Skin epidermis (tissue), 12 donors: ENCODE measurements around the gene NFKBIL1.
"Not testable (repeated sequence)": the region's sequence is repeated elsewhere in the genome, so short reads cannot be mapped to it uniquely, and the experiment has no call there.

Experiments
- H3K27ac ChIP-seq, 21 experiments: fragments of 200-600 bp; sonication (generic) in 11 of 21; one replicate each; pipeline ENCODE4 v1.5.0; 2020; ENCODE audit warnings: mild to moderate bottlenecking in 3 of 21, inconsistent platforms in 2 of 21, moderate library complexity in 2 of 21
- H3K4me3 ChIP-seq, 7 experiments: fragments of 200-600 bp; sonication (generic) in 2 of 7; one replicate each; pipeline ENCODE4 v1.5.0; 2020; ENCODE audit warnings: inconsistent platforms in 2 of 7, mild to moderate bottlenecking in 2 of 7, moderate library complexity in 1 of 7

The NFKBIL1 gene

DNA sequence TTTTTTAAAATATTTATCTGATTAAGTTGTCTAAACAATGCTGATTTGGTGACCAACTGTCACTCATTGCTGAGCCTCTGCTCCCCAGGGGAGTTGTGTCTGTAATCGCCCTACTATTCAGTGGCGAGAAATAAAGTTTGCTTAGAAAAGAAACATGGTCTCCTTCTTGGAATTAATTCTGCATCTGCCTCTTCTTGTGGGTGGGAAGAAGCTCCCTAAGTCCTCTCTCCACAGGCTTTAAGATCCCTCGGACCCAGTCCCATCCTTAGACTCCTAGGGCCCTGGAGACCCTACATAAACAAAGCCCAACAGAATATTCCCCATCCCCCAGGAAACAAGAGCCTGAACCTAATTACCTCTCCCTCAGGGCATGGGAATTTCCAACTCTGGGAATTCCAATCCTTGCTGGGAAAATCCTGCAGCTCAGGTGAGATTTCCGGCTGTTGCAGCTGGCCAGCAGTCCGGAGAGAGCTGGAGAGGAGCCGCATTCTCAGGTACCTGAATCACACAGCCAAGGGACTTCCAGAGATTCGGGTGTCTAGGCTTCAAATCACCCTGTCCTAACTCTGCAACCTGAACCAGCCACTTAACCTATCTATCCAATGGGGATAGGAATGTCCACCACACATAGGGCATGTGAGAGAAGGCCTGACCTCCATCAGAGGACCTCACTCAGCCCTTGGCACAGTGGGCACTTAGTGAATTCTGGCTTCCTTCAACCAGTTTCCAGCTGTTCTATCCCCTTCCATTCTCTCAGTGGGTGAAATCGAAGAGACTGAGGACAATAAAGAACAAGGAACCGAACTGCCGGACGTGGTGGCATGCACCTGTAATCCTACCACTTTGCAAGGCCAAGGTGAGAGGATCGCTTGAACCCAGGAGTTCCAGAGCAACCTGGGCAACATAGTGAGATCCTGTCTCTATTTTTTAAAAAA, 31.0 kb downstream of the NFKBIL1 start:
- H3K4me3 ChIP-seq = peak overlapping the region in 1 of 7 experiments; percentile 58
- peak overlapping the region in 5 of 21 experiments; percentile 55 to 98 (median 64) for H3K27ac ChIP-seq

GRCh38 chr6:31579119-31579505, 31.7 kb downstream of the NFKBIL1 start:
- peak overlapping the region in 2 of 21 experiments; percentile 94 to 98 for H3K27ac ChIP-seq
- H3K4me3 ChIP-seq = no peak overlapping the region

GRCh38 chr6:31579546-31580437, 32.4 kb downstream of the NFKBIL1 start:
- Histone ChIP-seq H3K4me3 (peak overlapping the region in 5 of 7 experiments; percentile 53 to 84 (median 66)), H3K27ac (peak overlapping the region in 13 of 21 experiments; percentile 75 to 98 (median 89))

DNA sequence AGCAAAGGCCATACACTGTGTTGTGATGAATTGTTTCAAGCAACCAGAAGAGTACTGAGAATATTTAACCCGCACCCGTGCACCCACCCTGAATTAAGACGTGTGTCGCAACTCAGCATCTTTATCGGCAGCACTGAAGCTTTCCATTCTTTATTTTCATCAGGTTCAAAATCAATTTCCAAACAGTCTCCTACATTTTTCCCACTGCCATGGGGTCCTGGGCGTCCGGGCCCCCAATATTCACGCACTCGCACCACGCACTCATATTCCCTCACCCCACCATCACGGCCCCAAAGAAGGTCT, 33.0 kb downstream of the NFKBIL1 start:
- H3K4me3 ChIP-seq = peak overlapping the region; percentile 53 to 84 (median 66)
- peak overlapping the region in 20 of 21 experiments; percentile 57 to 98 (median 88) for H3K27ac ChIP-seq

GRCh38 chr6:31580807-31581433, 33.5 kb downstream of the NFKBIL1 start:
- H3K27ac ChIP-seq = peak overlapping the region; percentile 57 to 98 (median 88)
- peak overlapping the region; percentile 53 to 84 (median 66) for H3K4me3 ChIP-seq

GRCh38 chr6:31581434-31582229, 34.2 kb downstream of the NFKBIL1 start:
- Histone ChIP-seq H3K27ac (peak overlapping the region; percentile 57 to 98 (median 88)), H3K4me3 (peak overlapping the region; percentile 53 to 84 (median 66))

DNA sequence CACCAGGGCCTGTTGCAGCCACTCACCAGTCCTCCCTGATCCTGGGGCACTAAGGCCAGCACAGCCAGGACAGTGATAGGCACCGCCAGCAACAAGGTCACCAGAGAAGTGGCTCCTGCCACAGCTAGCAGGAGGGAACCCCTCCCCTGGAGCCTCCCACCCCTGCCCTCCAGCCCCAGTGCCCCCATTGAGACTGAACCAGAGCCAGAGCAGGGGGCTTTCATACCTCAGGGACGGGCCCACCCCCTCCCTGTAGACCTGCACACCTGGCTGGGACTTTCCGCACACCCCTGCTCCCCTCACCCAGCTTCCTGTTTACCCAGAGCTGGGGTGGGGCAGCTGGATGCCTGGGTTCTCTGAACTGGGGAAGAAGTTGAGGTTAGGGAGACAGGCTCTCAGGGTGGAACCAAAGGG, 34.8 kb downstream of the NFKBIL1 start, which contains the start of gene LTB:
LTB (minus strand) TSS at position 195 of the 414 bp plus-strand sequence; CDS start at position 188, 7 bp downstream.
- Histone ChIP-seq H3K4me3 (peak within 1 kb of the TSS; percentile 53 to 84 (median 66)), H3K27ac (peak within 1 kb of the TSS; percentile 57 to 98 (median 88))

GRCh38 chr6:31585491-31585890, 38.1 kb downstream of the NFKBIL1 start:
- peak overlapping the region in 13 of 21 experiments; percentile 5 to 94 (median 76) for H3K27ac ChIP-seq
- no peak overlapping the region for H3K4me3 ChIP-seq

DNA sequence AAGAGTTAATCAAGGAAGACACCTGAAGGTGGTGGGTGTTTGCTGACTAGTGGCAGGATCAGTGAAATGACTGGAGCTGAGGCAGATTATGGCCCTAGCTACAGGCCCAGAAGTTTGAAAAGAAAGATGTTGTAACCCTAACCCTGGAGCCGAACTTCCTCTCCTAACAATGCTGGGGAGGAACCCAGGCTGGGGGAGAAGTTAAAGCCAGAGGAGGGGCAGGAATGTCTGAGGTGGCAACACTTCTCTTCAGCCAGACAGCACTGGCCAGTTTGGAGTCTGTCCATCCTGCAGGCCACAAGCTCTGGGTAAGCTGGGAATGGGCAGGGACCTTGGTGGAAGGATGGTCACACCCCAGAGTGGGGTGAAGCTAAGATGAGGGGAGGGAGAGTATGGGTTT, 38.6 kb downstream of the NFKBIL1 start, which contains the start of gene LST1:
LST1 (plus strand) TSS at position 270 of the 400 bp plus-strand sequence. CDS start 1,023 bp downstream, outside the sequence.
- H3K4me3 ChIP-seq = peak within 1 kb of the TSS in 4 of 7 experiments; percentile 2 to 21 (median 19)

GRCh38 chr6:31586599-31587281, 39.3 kb downstream of the NFKBIL1 start:
- peak overlapping the region in 18 of 21 experiments; percentile 19 to 94 (median 70) for H3K27ac ChIP-seq
- H3K4me3 ChIP-seq = peak overlapping the region in 4 of 7 experiments; percentile 2 to 21 (median 19)

More for the DNA sequence above, 38.6 kb downstream of the NFKBIL1 start, which contains the start of gene LST1:
- H3K27ac ChIP-seq = peak within 1 kb of the TSS in 18 of 21 experiments; percentile 19 to 94 (median 70)

GRCh38 chr6:31587791-31588777, 40.7 kb downstream of the NFKBIL1 start:
- peak overlapping the region in 18 of 21 experiments; percentile 8 to 94 (median 70) for H3K27ac ChIP-seq
- peak overlapping the region in 4 of 7 experiments; percentile 2 to 21 (median 19) for H3K4me3 ChIP-seq

GRCh38 chr6:31588871-31589650, 41.7 kb downstream of the NFKBIL1 start:
- H3K27ac ChIP-seq = peak overlapping the region in 5 of 21 experiments; percentile 23 to 94 (median 83)
- no peak overlapping the region for H3K4me3 ChIP-seq

DNA sequence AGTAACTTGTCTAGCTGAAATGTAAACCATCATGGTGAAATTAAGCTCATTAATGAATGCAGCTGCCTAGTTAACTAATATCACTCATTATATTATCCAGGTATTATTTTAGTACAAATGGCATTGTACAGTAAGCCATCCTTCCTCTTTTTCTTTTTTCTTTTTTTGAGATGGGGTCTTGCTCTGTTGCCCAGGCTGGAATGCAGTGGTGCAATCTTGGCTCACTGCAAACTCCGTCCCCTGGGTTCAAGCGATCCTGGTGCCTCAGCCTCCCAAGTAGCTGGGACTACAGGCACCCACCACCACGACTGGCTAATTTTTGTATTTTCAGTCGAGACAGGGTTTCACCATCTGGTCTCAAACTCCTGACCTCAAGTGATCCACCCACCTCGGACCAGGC, 43.3 kb downstream of the NFKBIL1 start:
- H3K27ac ChIP-seq, H3K4me3 ChIP-seq: not testable (repeated sequence)

DNA sequence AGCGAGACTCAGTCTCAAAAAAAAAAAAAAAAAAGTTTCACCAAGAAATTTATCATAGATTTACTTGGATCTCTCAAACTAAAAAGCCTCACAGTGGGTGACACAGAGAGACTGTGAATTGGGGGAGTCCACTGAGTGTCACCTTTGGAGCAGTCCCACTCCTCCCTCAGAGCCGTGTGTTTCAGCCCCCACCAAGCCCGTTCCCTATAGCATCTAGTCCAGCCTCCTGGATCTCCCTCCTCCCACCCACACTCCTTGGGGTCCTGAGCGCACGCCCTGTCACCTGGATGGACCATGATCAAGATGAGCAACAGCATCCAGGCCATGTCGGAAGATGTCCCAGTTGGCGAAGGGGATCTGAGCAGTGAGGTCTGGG, 45.0 kb downstream of the NFKBIL1 start:
- no peak overlapping the region for H3K4me3 ChIP-seq
- peak overlapping the region in 7 of 21 experiments; percentile 22 to 75 (median 54) for H3K27ac ChIP-seq

DNA sequence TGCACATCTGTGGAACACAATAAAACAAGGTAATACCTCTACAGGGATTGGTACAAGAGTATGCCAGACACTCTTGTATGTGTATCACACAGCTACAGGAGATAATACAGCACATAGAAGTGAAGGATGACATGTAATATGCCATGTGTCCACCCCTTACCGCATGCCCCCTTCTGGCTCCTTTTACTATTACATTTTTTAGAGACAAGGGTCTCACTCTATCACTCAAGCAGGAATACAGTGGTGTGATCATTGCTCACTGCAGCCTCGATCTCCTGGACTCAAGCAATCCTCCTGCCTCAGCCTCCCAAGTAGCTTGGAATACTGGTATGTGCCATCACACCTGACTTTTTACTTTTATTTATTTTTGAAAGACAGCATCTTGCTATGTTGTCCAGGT, 49.6 kb downstream of the NFKBIL1 start:
- Histone ChIP-seq H3K4me3 (no peak overlapping the region), H3K27ac (no peak overlapping the region)

- Histone ChIP-seq H3K4me3 (no peak overlapping the region), H3K27ac (no peak overlapping the region)
These were observed 59.9 kb downstream of the NFKBIL1 start for GRCh38 chr6:31607317-31607716.
